Activated T-helper 1 cell treated with anti-CD3 and anti-CD28 coated beads, Interleukin-12 subunit alpha, Interleukin-12 subunit beta, Interleukin-2, Interleukin-4 antibody, amounts not matched to agents 30 ng/mL and 10 ng/mL and 1 ng/mL, durations not matched to agents 14 hours and 24 hours and 36 hours (primary cell): ENCODE results near the gene CMTM6. TPM values are rescaled to one million over a fixed set of nuclear protein-coding genes. Genes with fewer than 3 reads are reported as not detected.
A peak's percentile ranks its signal among the peaks of the same experiment; 100 is the strongest.

Source experiments
- DNase-seq: peaks from one replicate; pipeline ENCODE4 v3.0.0; 2021; ENCODE audit warnings: low spot score
- H3K27ac Mint-ChIP-seq: one replicate; pipeline ENCODE4 v1.8.0; 2021; ENCODE audit warnings: mild to moderate bottlenecking, mixed read lengths
- H3K27me3 Mint-ChIP-seq: one replicate; pipeline ENCODE4 v1.8.0; 2022; ENCODE audit warnings: mild to moderate bottlenecking, moderate library complexity, mixed read lengths; ENCODE audit not compliant: insufficient read depth
- H3K36me3 Mint-ChIP-seq: one replicate; pipeline ENCODE4 v1.8.0; 2021; ENCODE audit warnings: low read depth, mixed read lengths
- H3K4me1 Mint-ChIP-seq: one replicate; pipeline ENCODE4 v1.8.0; 2021; ENCODE audit warnings: low read depth, mixed read lengths
- H3K4me3 Mint-ChIP-seq: one replicate; pipeline ENCODE4 v1.8.0; 2021; ENCODE audit warnings: mild to moderate bottlenecking, moderate library complexity, mixed read lengths
- H3K9me3 Mint-ChIP-seq: one replicate; pipeline ENCODE4 v1.8.0; 2021; ENCODE audit warnings: mixed read lengths
- intact Hi-C: fragments of 100-400 bp; cut with micrococcal nuclease; formaldehyde crosslinking; loops from one replicate; pipeline ENCODE4 v1.15.1; 2024
- total RNA-seq: library from RNA; stranded (reverse); gene quantifications from 2 replicates; pipeline ENCODE4 v1.2.3, GENCODE V29; 2022

The CMTM6 gene
- total RNA-seq, 1 donor from 2014 or later = 94.2 TPM

DNA sequence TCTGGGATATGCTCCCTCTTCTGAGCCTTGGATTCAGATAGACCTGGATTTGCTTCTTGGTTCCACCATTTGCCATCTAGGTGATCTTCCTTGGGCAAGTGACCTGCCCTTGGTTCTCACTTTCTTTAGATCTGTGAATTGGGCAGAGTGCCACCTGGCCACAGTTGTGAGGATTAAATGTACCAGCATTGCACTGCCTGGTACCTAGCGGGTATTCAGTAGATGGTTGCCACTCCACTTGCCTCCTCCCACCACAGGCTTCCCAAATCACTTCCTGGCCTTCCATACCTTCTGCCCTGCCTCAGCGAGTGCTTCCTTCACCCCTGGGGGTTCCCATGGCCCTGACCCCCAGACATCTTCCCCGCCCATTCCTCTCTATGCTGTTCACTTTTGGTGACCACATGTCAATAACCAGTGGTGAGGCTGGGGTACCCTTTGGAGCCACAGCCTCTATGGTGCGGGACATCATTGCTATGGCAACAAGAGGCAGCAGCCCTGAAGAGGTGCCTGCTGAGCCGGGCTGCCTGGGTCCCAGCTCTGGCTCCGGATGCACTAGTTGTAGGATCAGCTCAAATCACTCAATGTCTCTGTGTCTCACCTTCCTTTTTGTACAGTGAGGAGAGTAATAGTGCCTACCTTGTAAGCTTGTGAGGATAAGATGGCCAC, 70.5 kb downstream of the CMTM6 start:
- H3K9me3 Mint-ChIP-seq = no peaks in the 10 kb centered on the region
- intact Hi-C loops = loop anchor here (2.0 kb wide), 3 partner anchors 17 to 71 kb away; partner anchors contain the start of gene CMTM6
- peaks cover 90% of the 10 kb centered on the region for H3K4me1 Mint-ChIP-seq
- H3K4me3 Mint-ChIP-seq = peak overlapping the region; percentile 71
- peak overlapping the region; percentile 96 for H3K27ac Mint-ChIP-seq
- H3K27me3 Mint-ChIP-seq = no peaks in the 10 kb centered on the region
- H3K36me3 Mint-ChIP-seq = peaks cover 5% of the 10 kb centered on the region
- DNase-seq = no peak

GRCh38 chr3:32431481-32431880, 71.2 kb downstream of the CMTM6 start:
- Mint-ChIP-seq H3K27me3 (no peaks in the 10 kb centered on the region), H3K9me3 (no peaks in the 10 kb centered on the region), H3K27ac (peak overlapping the region; percentile 96), H3K4me3 (no peak overlapping the region), H3K36me3 (peaks cover 6% of the 10 kb centered on the region), H3K4me1 (peaks cover 90% of the 10 kb centered on the region)
- DNase-seq = no peak
- intact Hi-C loops = no loop called here

Other genes with a start within 250 kb of the CMTM6 start
- gene CMTM7, start 111.0 kb downstream of the CMTM6 start, total RNA-seq = 50.6 and 59.7 TPM in 2 replicates
- gene DYNC1LI1, start 68.0 kb upstream of the CMTM6 start, total RNA-seq = 35.9 and 43.3 TPM in 2 replicates
- 55.5 and 71.3 TPM in 2 replicates for gene CNOT10, start 182.3 kb upstream of the CMTM6 start, total RNA-seq